ENCODE measurements around the gene VSIR.

The VSIR gene

GRCh38 chr10:71817831-71818655 lies 44.7 kb upstream of the VSIR start:
- no peak for TF ChIP-seq CTCF (conservative IDR thresholded peaks at IDR 0.05; ENCODE audit: low read length)
- H3K4me3 ChIP-seq (ENCODE audit: low read length), result no peak overlapping the region
- no peak for DNase-seq (ENCODE audit: low read depth)

- no peak overlapping the region for H3K4me3 ChIP-seq (ENCODE audit: low read length)
- no peak for DNase-seq (ENCODE audit: low read depth)
- TF ChIP-seq CTCF (conservative IDR thresholded peaks at IDR 0.05; ENCODE audit: low read length), result no peak
Measured at GRCh38 chr10:71816936-71817618, 43.8 kb upstream of the VSIR start.

GRCh38 chr10:71816421-71816851 lies 43.1 kb upstream of the VSIR start:
- H3K4me3 ChIP-seq (ENCODE audit: low read length), result no peak overlapping the region

GRCh38 chr10:71815515-71816130 lies 42.3 kb upstream of the VSIR start:
- H3K4me3 ChIP-seq (ENCODE audit: low read length), result no peak overlapping the region
- DNase-seq (ENCODE audit: low read depth), result no peak
- no peak for TF ChIP-seq CTCF (conservative IDR thresholded peaks at IDR 0.05; ENCODE audit: low read length)

More at GRCh38 chr10:71816421-71816851, 43.1 kb upstream of the VSIR start:
- no peak for DNase-seq (ENCODE audit: low read depth)
- TF ChIP-seq CTCF (conservative IDR thresholded peaks at IDR 0.05; ENCODE audit: low read length), result no peak

GRCh38 chr10:71814922-71815411 lies 41.6 kb upstream of the VSIR start:
- no peak for TF ChIP-seq CTCF (conservative IDR thresholded peaks at IDR 0.05; ENCODE audit: low read length)
- H3K4me3 ChIP-seq (ENCODE audit: low read length), result no peak overlapping the region
- no peak for DNase-seq (ENCODE audit: low read depth)

- TF ChIP-seq CTCF (conservative IDR thresholded peaks at IDR 0.05; ENCODE audit: low read length), result no peak
- DNase-seq (ENCODE audit: low read depth), result no peak
Measured at GRCh38 chr10:71812913-71813590, 39.7 kb upstream of the VSIR start.

More at GRCh38 chr10:71812913-71813590, 39.7 kb upstream of the VSIR start:
- no peak overlapping the region for H3K4me3 ChIP-seq (ENCODE audit: low read length)

Data from AG10803 (cell line).